Amniotic epithelial cell (primary cell): Measurements from ENCODE around the gene PACSIN1.

Experiments used
- DNase-seq: peaks from one replicate; pipeline ENCODE4 v3.0.0-alpha.2; 2010; ENCODE audit warnings: low read depth

PACSIN1 gene

GRCh38 chr6:34515473-34516387, 49.9 kb downstream of the PACSIN1 start:
- DNase-seq: no peak

GRCh38 chr6:34516391-34517324, 50.8 kb downstream of the PACSIN1 start:
- no peak for DNase-seq

- DNase-seq: no peak
Observed at GRCh38 chr6:34517461-34517881, 51.6 kb downstream of the PACSIN1 start.

GRCh38 chr6:34517966-34518365, 52.1 kb downstream of the PACSIN1 start:
- DNase-seq: no peak

- no peak for DNase-seq
Observed at GRCh38 chr6:34518669-34519365, 52.9 kb downstream of the PACSIN1 start.

GRCh38 chr6:34519971-34520644, 54.2 kb downstream of the PACSIN1 start:
- DNase-seq: no peak

GRCh38 chr6:34520645-34521462, 55.0 kb downstream of the PACSIN1 start:
- no peak for DNase-seq

- no peak for DNase-seq
Observed at GRCh38 chr6:34521463-34522285, 55.8 kb downstream of the PACSIN1 start.

GRCh38 chr6:34522761-34523160, 56.9 kb downstream of the PACSIN1 start:
- DNase-seq: no peak

GRCh38 chr6:34523441-34524206, 57.7 kb downstream of the PACSIN1 start:
- DNase-seq: no peak

- no peak for DNase-seq
Observed at GRCh38 chr6:34524499-34524898, 58.6 kb downstream of the PACSIN1 start.

GRCh38 chr6:34524971-34525370, 59.1 kb downstream of the PACSIN1 start:
- no peak for DNase-seq

- DNase-seq: no peak
Observed at GRCh38 chr6:34525431-34526175, 59.7 kb downstream of the PACSIN1 start.

GRCh38 chr6:34526241-34526972, 60.5 kb downstream of the PACSIN1 start:
- peak; percentile 4 for DNase-seq

- DNase-seq: peak; percentile 75
Observed at GRCh38 chr6:34526992-34527728, 61.3 kb downstream of the PACSIN1 start.

GRCh38 chr6:34527751-34528670, 62.1 kb downstream of the PACSIN1 start:
- no peak for DNase-seq
